Measurements from ENCODE around the gene CHRND.

Gene CHRND

GRCh38 chr2:232487385-232488096 is 38.4 kb upstream of the CHRND start, which contains the start of gene ECEL1:
ECEL1 (minus strand) TSS chr2:232487834; CDS start chr2:232486653, 1,181 bp downstream.
- DNase-seq (ENCODE audit: low read depth in 1 of 2, low spot score in 1 of 2), result no peak

DNA sequence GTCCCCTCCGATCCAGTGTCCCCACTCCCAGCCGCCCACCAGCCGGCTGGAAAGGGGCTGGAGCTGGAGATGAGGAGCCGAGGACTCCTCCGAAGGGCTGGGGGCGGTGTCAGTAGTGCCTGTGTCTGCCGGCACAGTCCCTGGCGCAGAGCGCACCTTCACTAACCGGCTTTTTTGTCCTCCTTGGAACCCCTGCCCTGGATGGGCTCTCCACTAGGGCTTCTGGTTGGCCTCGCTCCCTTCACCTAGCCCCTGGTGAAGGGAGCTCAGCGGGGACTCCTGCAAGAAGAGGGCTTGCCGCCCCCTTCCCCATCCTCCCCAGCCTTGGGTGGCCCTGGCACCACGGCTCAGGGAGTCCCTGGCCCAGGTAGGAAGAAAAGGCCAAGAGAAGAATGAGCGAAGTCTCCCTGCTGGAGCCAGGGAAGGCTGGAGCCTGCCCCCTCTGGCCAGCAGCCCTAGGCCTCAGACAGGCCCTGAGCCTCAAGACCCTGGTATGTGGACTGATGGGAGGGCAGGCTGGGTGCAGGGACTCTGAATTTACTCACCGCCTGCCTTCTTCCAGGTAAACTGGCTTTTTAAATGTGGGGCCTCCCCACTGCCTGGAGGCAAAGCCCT is 37.8 kb upstream of the CHRND start:
- no peak for DNase-seq (ENCODE audit: low read depth in 1 of 2, low spot score in 1 of 2)

DNA sequence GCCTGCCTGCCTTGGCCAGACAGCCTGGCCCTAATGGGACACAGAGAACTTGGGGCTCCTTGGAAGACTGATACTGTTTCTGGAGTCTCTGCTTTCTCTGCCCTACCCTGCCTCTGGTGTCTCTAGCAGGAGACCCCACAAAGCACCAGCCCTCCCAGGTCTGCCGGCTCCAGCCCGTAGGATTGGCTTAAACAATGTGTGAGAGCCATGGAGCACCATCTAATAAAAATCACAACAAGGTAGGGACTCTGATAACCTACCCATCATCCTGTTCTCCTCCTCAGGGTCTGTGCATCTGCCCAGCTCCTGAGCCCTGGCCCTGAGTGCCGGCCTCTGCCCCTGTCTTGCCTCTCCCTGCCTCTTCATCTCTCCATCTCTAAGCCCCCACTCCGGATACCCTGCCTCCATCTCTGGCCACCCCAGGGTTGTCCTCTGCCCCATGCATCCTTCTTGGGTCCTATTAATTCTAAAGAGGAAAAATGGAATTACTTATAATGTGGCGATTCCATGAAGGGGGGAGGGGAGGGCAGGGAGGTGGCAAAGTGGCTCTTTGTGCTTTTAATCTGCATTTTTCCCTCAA is 37.1 kb upstream of the CHRND start:
- no peak for DNase-seq (ENCODE audit: low read depth in 1 of 2, low spot score in 1 of 2)

DNA sequence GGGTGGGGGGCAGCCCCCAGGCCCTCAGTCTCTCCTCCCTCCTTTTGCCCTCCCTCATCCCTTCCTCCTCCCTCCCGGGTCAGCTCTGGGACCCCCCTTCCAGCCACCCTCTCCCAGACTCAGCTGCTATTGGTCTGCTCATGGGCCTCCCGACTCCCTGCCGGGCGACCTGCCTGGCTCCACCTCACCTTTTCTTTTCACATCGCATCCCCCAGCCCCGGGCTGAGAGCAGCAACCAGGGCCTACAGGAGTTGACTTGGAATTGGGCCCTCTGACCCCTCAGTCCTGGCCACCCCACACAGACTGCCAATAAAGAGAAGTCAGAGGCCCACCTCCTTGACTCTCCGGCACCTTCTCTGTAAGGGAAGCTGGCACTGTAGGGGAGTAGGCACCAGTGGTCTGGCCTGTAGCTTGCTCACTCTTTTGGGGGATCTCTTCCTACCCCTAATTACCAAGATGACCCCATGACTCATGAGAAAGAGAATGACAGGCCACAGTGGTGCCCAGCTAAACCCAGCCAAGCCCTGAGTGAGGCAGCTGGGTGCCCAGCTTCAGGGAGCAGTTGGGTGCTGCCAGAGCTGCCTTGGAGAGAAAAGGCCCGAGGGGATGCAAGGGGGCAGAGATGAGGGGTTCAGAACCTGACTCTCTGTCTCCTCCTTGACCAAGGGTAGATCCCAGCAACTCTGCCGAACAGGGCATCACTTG is 36.3 kb upstream of the CHRND start:
- DNase-seq (ENCODE audit: low read depth in 1 of 2, low spot score in 1 of 2), result no peak

GRCh38 chr2:232490221-232491138 is 35.5 kb upstream of the CHRND start:
- DNase-seq (ENCODE audit: low read depth in 1 of 2, low spot score in 1 of 2), result no peak

DNA sequence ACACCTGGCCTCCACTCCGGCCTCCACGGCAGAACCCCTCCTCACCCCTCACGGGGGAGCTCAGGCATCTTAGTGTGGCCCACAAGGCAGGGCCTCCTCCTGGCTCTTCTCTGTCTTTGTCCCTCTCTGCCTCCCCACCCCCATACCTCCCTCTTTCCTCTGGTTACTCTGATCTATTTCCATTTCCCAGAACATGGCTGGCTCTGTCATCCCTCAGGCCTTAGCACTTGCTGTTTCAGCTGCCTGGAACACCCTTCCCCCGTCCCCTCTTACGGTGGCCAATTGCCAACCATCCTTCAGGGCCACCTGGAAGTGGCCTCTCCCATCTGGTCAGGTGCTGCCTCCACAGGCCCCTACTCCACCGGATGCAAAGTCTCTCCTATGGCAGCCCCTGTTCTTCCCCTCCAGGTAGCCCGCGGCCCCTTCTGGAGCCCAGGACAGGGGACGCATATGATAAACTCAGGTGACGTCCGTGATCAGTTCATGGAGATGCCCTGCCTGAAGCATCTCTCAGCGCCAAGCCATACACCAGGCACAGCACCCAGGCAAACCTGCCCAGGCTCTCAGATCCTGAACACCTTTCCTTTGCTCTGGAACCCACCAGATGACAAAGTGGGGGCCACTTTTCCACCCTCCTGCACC is 34.7 kb upstream of the CHRND start:
- DNase-seq (ENCODE audit: low read depth in 1 of 2, low spot score in 1 of 2), result no peak

DNA sequence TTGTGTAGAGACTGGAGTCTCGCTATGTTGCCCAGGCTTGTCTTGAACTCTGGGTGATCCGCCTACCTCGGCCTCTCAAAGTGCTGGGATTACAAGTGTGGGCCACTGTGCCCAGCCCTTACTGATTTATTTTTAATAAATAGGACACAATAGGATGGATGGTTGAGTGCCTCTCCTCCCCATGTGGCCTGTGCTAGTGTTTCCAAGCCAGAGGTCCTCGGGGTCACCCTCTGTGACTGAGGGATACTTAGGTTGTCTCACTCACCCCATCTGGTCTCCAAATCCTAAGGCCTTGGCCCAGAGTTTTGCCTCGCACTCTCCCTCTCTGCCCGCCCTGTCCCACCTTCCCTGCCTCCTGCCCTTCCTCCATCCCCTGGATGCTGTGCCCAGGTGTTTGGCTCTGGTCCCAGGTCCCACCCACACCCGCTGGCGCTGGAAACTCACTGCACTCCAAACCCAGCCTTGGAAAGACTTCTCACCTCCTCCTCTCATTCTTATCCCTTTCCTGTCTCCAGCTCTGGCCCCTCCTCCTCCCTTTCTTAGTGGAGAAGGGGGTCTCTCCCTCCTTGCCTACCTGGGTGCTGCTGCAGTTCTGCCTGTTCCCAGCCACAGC is 33.6 kb upstream of the CHRND start:
- DNase-seq (ENCODE audit: low read depth in 1 of 2, low spot score in 1 of 2), result no peak

DNA sequence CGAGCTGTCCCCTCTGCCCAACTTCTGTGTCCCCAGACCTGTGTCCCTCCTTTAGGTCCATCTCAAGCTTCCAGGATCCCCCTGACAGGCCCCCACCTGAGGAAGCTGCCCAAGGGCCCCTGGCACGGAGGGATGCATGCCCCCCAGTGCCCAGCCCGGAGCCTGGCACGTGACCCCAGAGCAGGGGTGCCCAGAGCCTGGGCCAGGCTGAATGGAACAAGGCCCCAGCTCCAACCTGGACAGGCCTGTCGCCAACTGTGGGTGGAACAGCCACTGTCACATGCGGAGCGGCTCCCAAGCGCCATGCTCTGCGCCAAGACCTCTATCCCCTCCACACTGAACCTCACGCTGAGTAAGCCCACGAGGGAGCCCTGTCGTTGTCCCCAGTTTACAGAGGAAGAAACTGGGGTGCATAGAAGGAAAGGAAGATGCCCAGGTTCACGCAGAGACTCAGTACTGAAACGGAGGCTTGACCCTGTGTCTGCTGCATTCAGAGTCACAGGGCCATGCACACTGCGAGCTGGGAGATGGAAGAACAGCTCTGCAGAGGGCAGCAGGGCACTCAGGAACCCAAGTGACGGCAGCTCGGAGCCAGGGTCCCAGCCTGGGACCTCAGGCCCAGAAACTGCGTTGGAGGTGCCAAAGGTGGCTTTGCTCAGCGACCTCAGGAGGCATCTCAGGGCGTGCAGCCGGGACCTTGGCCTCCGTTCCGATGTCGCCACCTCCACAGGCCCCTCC is 32.8 kb upstream of the CHRND start:
- DNase-seq (ENCODE audit: low read depth in 1 of 2, low spot score in 1 of 2), result no peak

DNA sequence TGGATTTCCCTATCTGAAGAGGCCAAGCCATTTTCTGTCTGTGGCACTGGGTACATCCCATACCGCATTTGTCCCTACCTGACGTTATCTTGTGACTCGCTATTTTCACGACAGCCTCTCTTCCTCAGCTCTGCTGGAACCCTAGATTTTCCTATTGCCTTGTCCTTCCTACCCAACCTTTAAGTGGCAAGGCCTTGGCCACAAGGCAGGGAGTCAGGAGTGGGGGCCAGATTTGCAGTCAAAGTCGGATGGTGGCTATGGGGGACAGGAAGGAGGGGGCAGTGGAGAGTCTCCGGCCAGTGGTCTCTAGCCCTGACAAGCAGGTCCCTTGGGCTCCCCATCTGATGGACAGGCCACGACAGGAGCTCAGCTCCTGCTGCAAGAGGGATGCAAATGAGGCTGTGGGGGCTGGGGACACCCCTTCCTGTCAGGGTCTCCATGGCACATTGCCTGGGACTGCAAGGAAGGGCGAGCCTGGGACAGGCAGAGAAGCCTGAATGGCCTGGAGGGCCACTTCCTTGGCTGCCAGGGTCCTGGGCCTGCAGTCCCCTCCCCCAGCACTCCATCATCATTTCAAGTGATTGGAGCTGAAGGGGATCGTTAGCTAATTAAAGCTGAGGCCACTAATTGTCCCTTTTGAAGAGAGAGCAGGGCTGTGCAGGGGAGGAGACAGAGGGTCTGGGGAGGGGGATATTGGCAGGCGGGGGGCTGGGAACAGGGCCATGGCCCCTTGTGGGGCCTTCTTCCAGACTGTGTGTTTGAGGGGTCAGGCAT is 32.1 kb upstream of the CHRND start:
- DNase-seq (ENCODE audit: low read depth in 1 of 2, low spot score in 1 of 2), result no peak

DNA sequence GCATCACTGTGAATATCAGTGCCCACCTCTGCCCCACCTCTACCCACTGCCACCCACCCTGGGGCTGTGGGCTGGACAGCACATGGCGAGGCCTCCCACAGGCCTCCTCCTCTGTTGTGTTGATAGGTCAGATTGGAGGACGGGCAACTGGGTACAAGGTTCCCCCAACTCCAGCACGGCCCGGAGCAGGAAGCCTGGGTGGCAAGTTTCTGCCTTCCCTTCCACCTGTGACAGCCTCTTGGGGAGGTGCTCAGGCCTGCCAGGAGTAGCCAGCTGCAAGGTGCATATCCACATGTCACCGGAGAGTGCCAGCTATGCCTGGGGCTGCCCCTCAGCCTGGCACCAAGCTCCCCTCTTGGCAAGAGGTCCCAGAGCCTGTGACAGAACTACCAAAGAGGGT is 31.4 kb upstream of the CHRND start:
- no peak for DNase-seq (ENCODE audit: low read depth in 1 of 2, low spot score in 1 of 2)

GRCh38 chr2:232495292-232495691 is 30.7 kb upstream of the CHRND start:
- DNase-seq (ENCODE audit: low read depth in 1 of 2, low spot score in 1 of 2), result no peak

- no peak for DNase-seq (ENCODE audit: low read depth in 1 of 2, low spot score in 1 of 2)
Measured at GRCh38 chr2:232496501-232497270, 29.3 kb upstream of the CHRND start.

DNA sequence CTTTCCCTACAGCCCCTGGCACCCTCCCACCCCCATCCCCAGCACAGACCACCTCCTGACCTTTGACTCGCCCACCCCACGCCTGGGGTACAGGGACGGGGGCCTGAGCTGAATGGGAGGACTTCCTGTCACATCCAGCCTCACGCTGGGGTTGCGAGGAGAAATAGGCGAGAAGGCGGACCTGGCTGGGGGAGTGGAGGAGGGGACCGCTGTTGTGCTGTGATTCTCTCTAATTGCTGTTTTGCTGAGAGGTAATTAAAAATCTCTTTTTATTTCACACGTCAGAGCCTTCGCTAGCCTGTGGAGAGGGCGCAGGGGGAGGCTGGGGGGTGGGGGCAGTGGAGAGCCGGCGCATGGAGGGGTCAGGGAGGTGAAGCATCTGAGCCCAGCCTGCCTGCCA is 28.6 kb upstream of the CHRND start:
- no peak for DNase-seq (ENCODE audit: low read depth in 1 of 2, low spot score in 1 of 2)

- DNase-seq (ENCODE audit: low read depth in 1 of 2, low spot score in 1 of 2), result no peak
Measured at GRCh38 chr2:232498452-232498851, 27.5 kb upstream of the CHRND start.

DNA sequence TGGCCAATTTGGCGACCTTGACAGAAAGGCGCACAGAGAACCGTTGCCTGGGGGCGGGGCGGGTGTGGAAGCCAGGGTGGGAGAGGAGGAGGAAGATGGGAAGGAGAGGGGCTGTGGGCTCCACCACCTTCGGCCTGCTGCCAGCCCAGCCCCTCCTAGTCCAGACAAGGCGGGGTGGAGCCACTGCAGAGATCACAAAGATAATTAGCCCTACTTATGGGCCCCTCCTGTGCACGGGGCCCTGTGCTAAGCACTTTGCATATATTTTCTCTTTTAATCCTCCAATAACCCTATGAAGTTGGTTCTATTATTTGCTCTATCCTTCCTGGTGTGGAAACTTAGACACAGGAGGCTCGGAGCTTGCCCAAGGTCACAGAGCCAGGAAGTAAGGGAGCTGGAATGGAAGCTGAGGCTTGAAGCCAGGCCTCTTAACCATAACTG is 24.6 kb upstream of the CHRND start:
- no peak for DNase-seq (ENCODE audit: low read depth in 1 of 2, low spot score in 1 of 2)

DNA sequence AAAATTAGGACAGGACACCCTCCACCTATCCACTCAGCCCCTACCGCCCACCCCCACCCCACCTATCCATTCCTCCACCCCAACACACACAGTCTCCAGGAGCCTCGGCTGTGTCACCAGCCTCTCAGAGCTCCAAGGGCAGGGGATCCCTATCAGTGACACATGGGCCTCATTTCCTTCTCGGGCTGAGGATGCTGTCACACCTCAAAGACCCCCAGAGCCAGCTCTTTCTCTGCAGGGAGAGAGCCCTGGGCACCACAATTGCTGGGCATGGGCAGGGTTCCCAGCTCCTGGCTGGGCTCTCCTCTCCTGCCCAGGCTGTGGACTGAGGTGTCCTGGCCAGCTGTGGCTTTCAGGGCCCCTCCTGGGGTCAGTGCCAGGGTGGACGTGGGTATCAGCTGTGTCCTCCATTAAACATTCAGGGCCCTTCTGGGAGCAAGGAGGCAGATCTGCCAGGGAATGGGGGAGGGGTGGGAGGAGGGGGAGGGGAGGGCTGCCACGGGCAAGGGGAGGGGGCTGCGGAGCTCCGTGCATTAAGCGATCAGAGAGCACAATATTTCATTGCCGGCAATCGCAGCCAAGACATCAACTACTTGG is 24.1 kb upstream of the CHRND start:
- DNase-seq (ENCODE audit: low read depth in 1 of 2, low spot score in 1 of 2), result no peak

DNA sequence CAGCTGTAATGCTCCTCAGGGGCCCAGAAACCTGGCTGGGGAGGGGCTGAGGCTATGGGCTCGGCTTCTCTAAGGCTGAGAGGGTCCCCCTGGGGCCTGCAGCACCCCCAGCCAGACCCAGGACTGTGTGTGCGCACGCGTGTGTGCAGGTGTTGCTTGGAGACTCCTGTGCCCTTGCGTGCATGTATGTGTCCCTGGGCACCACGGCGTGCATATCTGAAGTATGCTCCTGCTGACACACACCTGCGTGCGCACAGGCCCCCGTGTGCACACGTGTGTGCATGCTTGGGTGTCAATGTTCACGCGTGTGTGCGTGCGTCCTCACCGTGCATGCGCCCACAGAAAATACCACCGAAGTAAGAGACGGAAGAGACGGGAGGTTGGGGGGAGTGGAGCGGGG is 23.4 kb upstream of the CHRND start:
- DNase-seq (ENCODE audit: low read depth in 1 of 2, low spot score in 1 of 2), result no peak

Data from activated CD4-positive, alpha-beta T cell treated with anti-CD3 and anti-CD28 coated beads, Interleukin-2, amount 50 U/mL, for 24 hours (primary cell).